H1 (cell line): ENCODE data around the gene PCDHGB7. TPM values are rescaled to one million over a fixed set of nuclear protein-coding genes. Genes with fewer than 3 reads are reported as not detected.

ENCODE experiments used
- ATF3 ChIP-seq: IDR thresholded peaks from 2 replicates; pipeline ENCODE4 v1.6.1; 2011; ENCODE audit warnings: low read depth, mild to moderate bottlenecking, low read length; ENCODE audit not compliant: insufficient read depth
- BCL11A ChIP-seq, 2 experiments: IDR thresholded peaks; one replicate each; pipeline ENCODE4 v1.6.1; 2011; ENCODE audit warnings: low read depth in 2 of 2, low read length in 2 of 2, mild to moderate bottlenecking in 2 of 2
- CHD7 ChIP-seq: fragments of 300-600 bp; sonication (generic); IDR thresholded peaks from 2 replicates; pipeline ENCODE4 v1.7.1; 2012; ENCODE audit warnings: low read length, moderate library complexity, mild to moderate bottlenecking, inconsistent platforms; ENCODE audit not compliant: insufficient replicate concordance
- JUND ChIP-seq: IDR thresholded peaks from 2 replicates; pipeline ENCODE4 v1.6.1; 2011; ENCODE audit warnings: mild to moderate bottlenecking, improper control_type of control experiment, low read length
- MAFK ChIP-seq: IDR thresholded peaks from 2 replicates; pipeline ENCODE4 v1.6.1; 2012; ENCODE audit warnings: low read depth, mild to moderate bottlenecking, improper control_type of control experiment, low read length
- RFX5 ChIP-seq: IDR thresholded peaks from 2 replicates; pipeline ENCODE4 v1.6.1; 2011; ENCODE audit warnings: low read depth, low read length, improper control_type of control experiment, borderline replicate concordance
- RNF2 ChIP-seq: fragments of 200-900, 300-1000 bp; sonication (generic); IDR thresholded peaks from 2 replicates; pipeline ENCODE4 v1.7.1; 2016; ENCODE audit warnings: borderline replicate concordance, low read depth, mild to moderate bottlenecking, antibody characterized with exemption, low read length; ENCODE audit not compliant: poor library complexity, severe bottlenecking; ENCODE audit errors: missing control alignments
- SIN3A ChIP-seq, 2 experiments: IDR thresholded peaks in 1 of 2; conservative IDR thresholded peaks in 1 of 2; 2 replicates each; pipeline ENCODE4 v1.6.1; 2011 to 2012; ENCODE audit warnings: low read length in 2 of 2, improper control_type of control experiment in 1 of 2, low read depth in 1 of 2, mild to moderate bottlenecking in 1 of 2
- SIX5 ChIP-seq: IDR thresholded peaks from 2 replicates; pipeline ENCODE4 v1.6.1; 2011; ENCODE audit warnings: mild to moderate bottlenecking, low read depth, low read length
- SP4 ChIP-seq: IDR thresholded peaks from 2 replicates; pipeline ENCODE4 v1.6.1; 2012; ENCODE audit warnings: low read length, inconsistent platforms
- ZNF274 ChIP-seq: IDR thresholded peaks from 2 replicates; pipeline ENCODE4 v1.7.0; 2012; ENCODE audit warnings: low read length, borderline replicate concordance; ENCODE audit errors: extremely low read depth
- polyA plus RNA-seq, 7 experiments: library from polyadenylated mRNA; depleted of rRNA in 3 of 7; stranded (reverse) in 5 of 7; unstranded in 2 of 7; fragments of >200 nt in 5 of 7; fragments of 200-250 nt in 2 of 7; gene quantifications; 1 replicate in 5 of 7; 2 replicates in 1 of 7; 4 replicates in 1 of 7; pipeline versions ENCODE4 v1.2.1 to v1.2.3, GENCODE V29; 2011 to 2013; ENCODE audit warnings: missing spikeins in 2 of 7, mixed read lengths in 2 of 7
- total RNA-seq: library from RNA; stranded (reverse); fragmentation: NEBNext Ultra II Directional; extraction: Animal tissue kit (Norgen Biotek cat#: 25700); gene quantifications from 2 replicates; pipeline ENCODE4 v1.2.1, GENCODE V29; 2021

The PCDHGB7 gene
- total and polyA plus RNA-seq, 2 of the 8 experiments (the other 6 are each of a cell fraction or from before 2014, with no cell fraction given) = 4.1 to 9.5 TPM

- TF ChIP-seq CHD7 = no peak
- no peak for TF ChIP-seq ZNF274
- TF ChIP-seq RNF2 = no peak
- no peak for TF ChIP-seq ATF3
- TF ChIP-seq JUND = no peak
- TF ChIP-seq SP4 = no peak
- no peak for TF ChIP-seq MAFK
- TF ChIP-seq RFX5 = no peak
- no peak for TF ChIP-seq SIN3A (conservative IDR thresholded peaks at IDR 0.05 in 1 of 2, IDR thresholded peaks at IDR 0.05 in 1 of 2; ENCODE audit: low read depth in 1 of 2, low read length in 2 of 2)
- TF ChIP-seq SIX5 = no peak
- TF ChIP-seq BCL11A (IDR thresholded peaks at IDR 0.05; ENCODE audit: low read depth in 2 of 2, low read length in 2 of 2) = no peak
These were observed 13.8 kb downstream of the PCDHGB7 start (continued) for GRCh38 chr5:141431286-141431685.
